Natural killer cell (primary cell): Measurements from ENCODE around the gene MAD1L1. TPM values are rescaled to one million over a fixed set of nuclear protein-coding genes. Genes with fewer than 3 reads are reported as not detected.

Source experiments
- ATAC-seq, 3 donors: fragments of 150-1000 bp in 2 of 3; fragments of 200-7000 bp in 1 of 3; cut with Tn5 transposase; 1 replicate in 1 of 3; 2 replicates in 2 of 3; pipeline ENCODE4 v1.10.0; 2021; ENCODE audit warnings: mild to moderate bottlenecking in 2 of 3, moderate library complexity in 2 of 3
- DNase-seq, 2 donors: peaks; one replicate each; pipeline versions ENCODE4 v3.0.0 to v3.0.0-alpha.2; 2013 to 2021; ENCODE audit warnings: mixed read lengths in 1 of 2
- H3K27ac ChIP-seq: one replicate; pipeline ENCODE4 v1.5.1; 2013; ENCODE audit warnings: mild to moderate bottlenecking, low read length
- H3K27me3 ChIP-seq: one replicate; pipeline ENCODE4 v1.6.1; 2013; ENCODE audit warnings: low read length; ENCODE audit not compliant: control insufficient read depth, insufficient read depth
- H3K36me3 ChIP-seq: one replicate; pipeline ENCODE4 v1.6.1; 2013; ENCODE audit warnings: low read length; ENCODE audit not compliant: control insufficient read depth, insufficient read depth
- H3K4me1 ChIP-seq: one replicate; pipeline ENCODE4 v1.6.1; 2013; ENCODE audit warnings: low read length; ENCODE audit not compliant: control insufficient read depth, insufficient read depth
- H3K4me3 ChIP-seq: one replicate; pipeline ENCODE4 v1.5.1; 2013; ENCODE audit warnings: low read length
- H3K9me3 ChIP-seq: one replicate; pipeline ENCODE4 v1.6.1; 2013; ENCODE audit warnings: low read length; ENCODE audit not compliant: control insufficient read depth, insufficient read depth
- H3K27ac Mint-ChIP-seq, 2 donors: one replicate each; pipeline ENCODE4 v1.8.0; 2022; ENCODE audit warnings: mild to moderate bottlenecking in 2 of 2, mixed read lengths in 2 of 2, moderate library complexity in 1 of 2
- H3K27me3 Mint-ChIP-seq, 2 donors: one replicate each; pipeline ENCODE4 v1.8.0; 2022; ENCODE audit warnings: low read depth in 2 of 2, mixed read lengths in 2 of 2
- H3K36me3 Mint-ChIP-seq: one replicate; pipeline ENCODE4 v1.8.0; 2022; ENCODE audit warnings: mixed read lengths
- H3K4me1 Mint-ChIP-seq, 2 donors: one replicate each; pipeline ENCODE4 v1.8.0; 2022; ENCODE audit warnings: mixed read lengths in 2 of 2
- H3K4me3 Mint-ChIP-seq: one replicate; pipeline ENCODE4 v1.8.0; 2022; ENCODE audit warnings: mild to moderate bottlenecking, moderate library complexity, mixed read lengths
- H3K9me3 Mint-ChIP-seq, 2 donors: one replicate each; pipeline ENCODE4 v1.8.0; 2022; ENCODE audit warnings: mixed read lengths in 2 of 2
- WGBS: methylation state at CpG from one replicate; pipeline ENCODE4 v1.1.7; 2013; ENCODE audit warnings: missing lambda C conversion rate; ENCODE audit not compliant: insufficient coverage; 5-methylcytosine and 5-hydroxymethylcytosine counted together
- intact Hi-C: fragments of 100-400 bp; cut with micrococcal nuclease; formaldehyde crosslinking; loops from one replicate; pipeline ENCODE4 v1.14.2; 2022
- total RNA-seq, 4 donors: library from RNA; stranded (reverse); fragments of 120-200 nt in 1 of 4; gene quantifications; one replicate each; pipeline versions ENCODE4 v1.2.3 to v1.2.4, GENCODE V29; 2013 to 2022
- TF ChIP-seq, protein P1 (sequence below): fragments of 200-600 bp; IDR thresholded peaks from one replicate; pipeline ENCODE4 v1.8.0; 2022; ENCODE audit warnings: antibody characterized with exemption

The MAD1L1 gene
- total RNA-seq, 3 donors from 2014 or later (not counting 1 experiment from before 2014, with no cell fraction given): 53.6 to 81.2 (median 77.4) TPM

DNA sequence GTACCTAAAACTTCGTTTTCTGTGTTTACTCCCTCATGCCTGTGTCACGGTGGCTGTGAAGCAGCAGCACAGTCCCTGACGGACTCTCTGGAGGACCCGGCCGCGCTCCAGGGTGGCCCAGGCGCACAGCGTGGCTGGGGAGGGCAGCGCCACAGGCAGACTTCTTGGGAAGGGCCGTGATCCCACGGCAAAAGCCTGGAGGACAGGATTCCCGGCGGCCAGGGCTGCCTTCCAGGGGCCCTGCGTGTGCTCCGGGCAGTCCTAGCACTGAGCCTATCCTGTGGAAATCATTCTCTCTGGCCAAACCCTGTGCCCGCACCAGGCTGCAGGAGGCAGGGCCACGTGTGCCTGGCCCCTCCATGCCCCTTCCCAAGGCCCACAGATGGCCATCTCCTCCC lies 244.2 kb downstream of the MAD1L1 start:
- Histone ChIP-seq H3K27me3 (no peaks in the 10 kb centered on the region), H3K36me3 (no peaks in the 10 kb centered on the region), H3K27ac (no peak overlapping the region), H3K4me1 (peaks cover 36% of the 10 kb centered on the region), H3K4me3 (no peak overlapping the region), H3K9me3 (no peaks in the 10 kb centered on the region)
- DNase-seq (no peak), ATAC-seq (no peak)
- Mint-ChIP-seq H3K4me1 (peaks cover 34 to 41% of the 10 kb centered on the region in 2 donors), H3K9me3 (no peaks in the 10 kb centered on the region), H3K27me3 (no peaks in the 10 kb centered on the region), H3K27ac (no peak overlapping the region), H3K36me3 (no peaks in the 10 kb centered on the region), H3K4me3 (no peak overlapping the region)
- intact Hi-C loops: no loop called here
- TF ChIP-seq, protein P1, sequence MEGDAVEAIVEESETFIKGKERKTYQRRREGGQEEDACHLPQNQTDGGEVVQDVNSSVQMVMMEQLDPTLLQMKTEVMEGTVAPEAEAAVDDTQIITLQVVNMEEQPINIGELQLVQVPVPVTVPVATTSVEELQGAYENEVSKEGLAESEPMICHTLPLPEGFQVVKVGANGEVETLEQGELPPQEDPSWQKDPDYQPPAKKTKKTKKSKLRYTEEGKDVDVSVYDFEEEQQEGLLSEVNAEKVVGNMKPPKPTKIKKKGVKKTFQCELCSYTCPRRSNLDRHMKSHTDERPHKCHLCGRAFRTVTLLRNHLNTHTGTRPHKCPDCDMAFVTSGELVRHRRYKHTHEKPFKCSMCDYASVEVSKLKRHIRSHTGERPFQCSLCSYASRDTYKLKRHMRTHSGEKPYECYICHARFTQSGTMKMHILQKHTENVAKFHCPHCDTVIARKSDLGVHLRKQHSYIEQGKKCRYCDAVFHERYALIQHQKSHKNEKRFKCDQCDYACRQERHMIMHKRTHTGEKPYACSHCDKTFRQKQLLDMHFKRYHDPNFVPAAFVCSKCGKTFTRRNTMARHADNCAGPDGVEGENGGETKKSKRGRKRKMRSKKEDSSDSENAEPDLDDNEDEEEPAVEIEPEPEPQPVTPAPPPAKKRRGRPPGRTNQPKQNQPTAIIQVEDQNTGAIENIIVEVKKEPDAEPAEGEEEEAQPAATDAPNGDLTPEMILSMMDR: no peak
- WGBS: 96% methylated on average over 17 of the region's 17 CpGs

DNA sequence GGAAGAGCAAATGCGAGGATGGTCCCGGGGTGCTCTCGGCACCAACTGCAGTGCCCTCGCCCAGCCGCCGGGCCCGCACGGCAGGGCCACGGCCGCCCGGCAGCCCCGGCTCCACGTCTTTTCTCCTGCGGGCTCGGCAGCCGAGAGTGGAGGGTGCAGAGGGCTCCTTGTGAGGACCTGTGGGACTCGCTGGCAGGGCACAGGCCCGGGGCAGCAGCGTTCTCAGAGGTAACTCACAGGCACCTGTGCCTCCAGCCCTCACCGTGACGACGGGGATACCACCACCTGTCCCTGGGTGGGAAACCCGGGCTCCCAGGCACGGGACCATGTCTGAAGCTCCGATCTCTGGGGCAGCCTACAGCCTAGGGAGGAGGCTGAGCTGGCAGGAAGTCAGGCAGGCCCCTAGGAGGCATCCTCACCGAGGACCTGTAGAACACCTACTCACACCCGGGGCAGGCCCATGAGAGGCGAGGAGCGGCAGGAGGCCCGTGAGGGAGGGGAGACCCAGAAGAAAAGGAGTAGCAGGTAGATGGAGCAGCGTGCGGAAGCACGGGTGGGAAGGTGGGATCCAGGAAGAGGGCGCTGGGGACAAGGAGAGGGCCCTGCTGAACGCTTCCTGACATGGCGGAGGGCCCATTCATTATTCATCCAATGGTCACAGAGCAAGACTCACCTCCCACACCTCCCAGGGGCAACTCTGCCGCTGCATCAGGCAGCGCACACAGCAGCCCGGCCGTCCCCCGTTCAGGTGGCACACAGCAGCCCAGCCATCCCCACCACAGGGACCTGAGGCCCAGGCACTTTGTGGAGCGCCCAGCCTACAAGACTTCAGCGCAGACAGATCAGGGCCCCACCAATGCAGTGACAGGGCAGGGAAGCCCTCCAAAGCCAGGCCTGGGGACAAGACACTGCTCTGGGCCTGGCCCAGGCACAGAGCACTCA lies 244.9 kb downstream of the MAD1L1 start:
- TF ChIP-seq, protein P1: no peak
- Histone ChIP-seq H3K27ac (no peak overlapping the region), H3K36me3 (no peaks in the 10 kb centered on the region), H3K9me3 (no peaks in the 10 kb centered on the region), H3K4me1 (peaks cover 36% of the 10 kb centered on the region), H3K27me3 (no peaks in the 10 kb centered on the region), H3K4me3 (no peak overlapping the region)
- peaks cover 34 to 41% of the 10 kb centered on the region in 2 donors for H3K4me1 Mint-ChIP-seq
- no peaks in the 10 kb centered on the region for H3K9me3 Mint-ChIP-seq
- DNase-seq (peak in 1 of 2 donors; percentile 16), ATAC-seq (no peak)
- 97% methylated on average over 43 of the region's 43 CpGs for WGBS
- H3K4me3 Mint-ChIP-seq: no peak overlapping the region
- no peaks in the 10 kb centered on the region for H3K27me3 Mint-ChIP-seq
- no peaks in the 10 kb centered on the region for H3K36me3 Mint-ChIP-seq
- intact Hi-C loops: no loop called here
- H3K27ac Mint-ChIP-seq: peak overlapping the region in 1 of 2 donors; percentile 91

DNA sequence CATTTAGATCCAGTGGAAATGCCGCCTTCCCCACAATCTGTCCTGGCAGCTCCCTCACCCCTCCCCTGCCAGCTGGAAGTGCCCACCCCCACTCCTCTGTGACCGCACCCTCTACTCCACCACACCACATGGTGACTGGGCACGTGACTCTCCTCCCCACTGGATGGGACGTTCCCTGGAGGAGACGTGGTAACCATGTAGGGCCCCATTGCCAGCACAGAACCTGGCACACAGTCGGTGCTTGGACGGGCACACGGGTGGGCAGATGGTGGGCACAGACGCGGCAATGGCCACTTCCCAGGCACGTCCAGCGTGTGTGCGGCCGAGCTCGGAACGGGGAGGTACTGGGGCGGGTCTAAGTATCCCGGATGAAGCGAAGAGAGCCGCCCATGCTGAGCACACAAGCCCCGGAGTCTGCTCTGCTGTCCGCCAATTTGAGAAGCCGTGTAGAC lies 245.6 kb downstream of the MAD1L1 start:
- Histone ChIP-seq H3K4me1 (peaks cover 36% of the 10 kb centered on the region), H3K36me3 (no peaks in the 10 kb centered on the region), H3K27me3 (no peaks in the 10 kb centered on the region), H3K4me3 (no peak overlapping the region), H3K9me3 (no peaks in the 10 kb centered on the region), H3K27ac (peak overlapping the region; percentile 58)
- TF ChIP-seq, protein P1: no peak
- peak overlapping the region; percentile 83 for H3K4me3 Mint-ChIP-seq
- H3K4me1 Mint-ChIP-seq: peaks cover 34 to 41% of the 10 kb centered on the region in 2 donors
- 91% methylated on average over 23 of the region's 23 CpGs for WGBS
- H3K27me3 Mint-ChIP-seq: no peaks in the 10 kb centered on the region
- intact Hi-C loops: no loop called here
- DNase-seq: peak in 1 of 2 donors; percentile 19
- H3K9me3 Mint-ChIP-seq: no peaks in the 10 kb centered on the region
- no peaks in the 10 kb centered on the region for H3K36me3 Mint-ChIP-seq
- peak overlapping the region; percentile 85 to 91 for H3K27ac Mint-ChIP-seq
- ATAC-seq: peak in 2 of 3 donors; percentile 17 to 20
